ENCODE data around the gene TFPI.

- TF ChIP-seq CTCF (conservative IDR thresholded peaks at IDR 0.05 in 1 of 2, IDR thresholded peaks at IDR 0.05 in 1 of 2; ENCODE audit: extremely low read depth in 1 of 2, insufficient read depth in 1 of 2, low read depth in 1 of 2, low read length in 2 of 2) (no peak), EZH2 (IDR thresholded peaks at IDR 0.05; ENCODE audit: borderline replicate concordance, low read length) (no peak)
Measured at GRCh38 chr2:187532333-187533120, 21.7 kb downstream of the TFPI start.

All from mammary epithelial cell (primary cell).